Left ventricle myocardium inferior (tissue), 1 donor: ENCODE results near the gene KIAA0319L. TPM values are rescaled to one million over a fixed set of nuclear protein-coding genes. Genes with fewer than 3 reads are reported as not detected.
A peak's percentile ranks its signal among the peaks of the same experiment; 100 is the strongest.

Experiments used
- DNase-seq: peaks from one replicate; pipeline ENCODE4 v3.0.0-alpha.2; 2020
- H3K27ac ChIP-seq: fragments of 200-600 bp; replicated peaks from 2 replicates; pipeline ENCODE4 v1.8.0; 2021
- H3K27me3 ChIP-seq: fragments of 200-600 bp; 2 replicates; pipeline ENCODE4 v1.8.0; 2021; ENCODE audit warnings: low read depth
- H3K36me3 ChIP-seq: fragments of 200-600 bp; 2 replicates; pipeline ENCODE4 v1.8.0; 2021
- H3K4me1 ChIP-seq: fragments of 200-600 bp; 2 replicates; pipeline ENCODE4 v1.8.0; 2021
- H3K4me3 ChIP-seq: fragments of 200-600 bp; 2 replicates; pipeline ENCODE4 v1.8.0; 2021; ENCODE audit warnings: mild to moderate bottlenecking, moderate library complexity
- H3K9me3 ChIP-seq: fragments of 200-600 bp; replicated peaks from 2 replicates; pipeline ENCODE4 v1.8.0; 2021
- intact Hi-C: fragments of 100-400 bp; cut with micrococcal nuclease; formaldehyde crosslinking; loops from one replicate; pipeline ENCODE4 v1.11.0; 2022
- total RNA-seq: library from RNA; stranded (reverse); fragmentation: NEBNext Ultra II Directional; extraction: Animal tissue kit (Norgen Biotek cat#: 25700); gene quantifications from one replicate; pipeline ENCODE4 v1.2.1, GENCODE V29; 2021
- TF ChIP-seq, protein P1 (sequence below): fragments of 200-600 bp; IDR thresholded peaks from 2 replicates; pipeline ENCODE4 v1.8.0; 2021; ENCODE audit warnings: antibody characterized with exemption, mild to moderate bottlenecking, borderline replicate concordance
- donor health status: DM: no; HTN: yes; CAD: no; lungs with severe emphysema.

KIAA0319L gene
- total RNA-seq, 1 donor from 2014 or later: 64.3 TPM

DNA sequence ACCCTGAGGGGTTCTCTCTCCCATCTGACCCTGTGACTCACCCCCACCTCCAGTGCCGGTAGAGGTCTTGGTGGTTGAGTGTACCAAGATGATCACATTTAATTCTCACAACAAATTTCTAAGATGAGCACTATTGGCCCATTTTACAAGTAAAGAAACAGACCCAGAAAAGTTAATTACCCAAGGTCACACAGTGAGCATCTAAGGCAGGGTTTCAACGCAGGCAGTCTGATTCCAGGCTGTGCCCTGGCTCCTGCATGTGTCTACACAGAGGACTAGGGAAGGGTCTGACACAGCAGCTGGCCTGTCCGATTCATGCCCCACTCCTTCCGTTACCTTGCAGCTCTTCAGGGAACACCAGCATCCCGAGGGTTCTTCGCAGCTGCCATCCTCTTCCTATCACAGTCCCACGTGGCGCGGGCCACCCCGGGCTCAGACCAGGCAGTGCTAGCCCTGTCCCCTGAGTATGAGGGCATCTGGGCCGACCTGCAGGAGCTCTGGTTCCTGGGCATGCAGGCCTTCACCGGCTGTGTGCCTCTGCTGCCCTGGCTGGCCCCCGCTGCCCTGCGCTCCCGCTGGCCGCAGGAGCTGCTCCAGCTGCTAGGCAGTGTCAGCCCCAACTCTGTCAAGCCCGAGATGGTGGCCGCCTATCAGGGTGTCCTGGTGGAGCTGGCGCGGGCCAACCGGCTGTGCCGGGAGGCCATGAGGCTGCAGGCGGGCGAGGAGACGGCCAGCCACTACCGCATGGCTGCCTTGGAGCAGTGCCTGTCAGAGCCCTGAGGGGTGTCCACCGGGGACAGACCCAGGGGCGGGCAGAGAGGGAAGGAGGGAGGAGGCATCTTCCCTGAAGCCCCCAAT, 7.9 kb upstream of the KIAA0319L start:
- H3K36me3 ChIP-seq: peaks cover 33% of the 10 kb centered on the region
- peaks cover 2% of the 10 kb centered on the region for H3K27me3 ChIP-seq
- no peak for DNase-seq
- TF ChIP-seq, protein P1, sequence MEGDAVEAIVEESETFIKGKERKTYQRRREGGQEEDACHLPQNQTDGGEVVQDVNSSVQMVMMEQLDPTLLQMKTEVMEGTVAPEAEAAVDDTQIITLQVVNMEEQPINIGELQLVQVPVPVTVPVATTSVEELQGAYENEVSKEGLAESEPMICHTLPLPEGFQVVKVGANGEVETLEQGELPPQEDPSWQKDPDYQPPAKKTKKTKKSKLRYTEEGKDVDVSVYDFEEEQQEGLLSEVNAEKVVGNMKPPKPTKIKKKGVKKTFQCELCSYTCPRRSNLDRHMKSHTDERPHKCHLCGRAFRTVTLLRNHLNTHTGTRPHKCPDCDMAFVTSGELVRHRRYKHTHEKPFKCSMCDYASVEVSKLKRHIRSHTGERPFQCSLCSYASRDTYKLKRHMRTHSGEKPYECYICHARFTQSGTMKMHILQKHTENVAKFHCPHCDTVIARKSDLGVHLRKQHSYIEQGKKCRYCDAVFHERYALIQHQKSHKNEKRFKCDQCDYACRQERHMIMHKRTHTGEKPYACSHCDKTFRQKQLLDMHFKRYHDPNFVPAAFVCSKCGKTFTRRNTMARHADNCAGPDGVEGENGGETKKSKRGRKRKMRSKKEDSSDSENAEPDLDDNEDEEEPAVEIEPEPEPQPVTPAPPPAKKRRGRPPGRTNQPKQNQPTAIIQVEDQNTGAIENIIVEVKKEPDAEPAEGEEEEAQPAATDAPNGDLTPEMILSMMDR: peak; percentile 14
- H3K4me3 ChIP-seq: no peak overlapping the region
- H3K27ac ChIP-seq: no peak overlapping the region
- no peaks in the 10 kb centered on the region for H3K9me3 ChIP-seq
- intact Hi-C loops: loop anchor here (5.0 kb wide), 2 partner anchors 113 to 162 kb away; no protein-coding TSS in a partner anchor
- H3K4me1 ChIP-seq: peaks cover 30% of the 10 kb centered on the region

DNA sequence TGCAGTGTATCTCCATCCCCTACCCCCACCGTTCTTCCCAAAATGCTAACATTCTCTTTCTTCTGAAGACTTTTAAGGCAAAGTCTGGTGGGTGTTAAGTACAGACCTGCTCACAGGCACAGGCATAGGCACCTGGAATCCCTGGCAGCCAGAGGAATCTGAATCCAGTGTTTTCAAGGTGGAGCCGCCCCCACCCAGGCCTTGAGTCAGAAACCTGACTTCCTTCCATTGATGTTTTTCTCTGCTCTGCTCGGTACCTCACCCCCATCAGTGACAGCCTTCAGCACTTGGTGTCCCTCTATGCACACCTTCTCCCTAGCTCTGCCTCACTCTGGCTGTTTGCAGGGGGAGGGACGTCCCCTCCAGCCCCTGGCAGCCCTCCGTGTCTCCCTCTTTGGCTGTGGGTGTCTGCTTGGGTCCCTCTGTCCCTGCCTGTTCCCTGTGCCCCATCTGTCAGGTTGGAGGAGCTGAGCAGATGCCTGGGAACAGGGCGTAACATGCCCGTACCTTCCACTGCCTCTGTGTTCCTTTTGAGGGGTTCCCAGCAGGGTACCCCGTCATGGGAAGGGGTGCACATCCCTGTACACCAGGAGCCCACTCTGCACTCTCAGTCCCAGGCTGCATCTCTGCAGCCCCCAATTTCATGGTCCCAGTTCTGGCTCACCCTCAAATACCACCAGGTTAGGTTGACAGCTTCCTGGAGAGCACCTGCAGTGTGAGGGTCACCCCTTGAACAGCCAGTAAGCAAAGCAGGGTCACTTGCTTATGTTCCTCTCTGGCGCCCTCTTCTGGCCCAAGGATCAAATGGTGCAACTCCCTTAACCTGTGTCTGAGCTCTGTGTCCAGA, 7.1 kb upstream of the KIAA0319L start:
- no peak overlapping the region for H3K4me3 ChIP-seq
- H3K27me3 ChIP-seq: no peaks in the 10 kb centered on the region
- H3K36me3 ChIP-seq: peaks cover 33% of the 10 kb centered on the region
- no peak overlapping the region for H3K27ac ChIP-seq
- peaks cover 37% of the 10 kb centered on the region for H3K4me1 ChIP-seq
- TF ChIP-seq, protein P1: peak; percentile 80
- intact Hi-C loops: loop anchor here (5.0 kb wide), 1 partner anchor 112 kb away; no protein-coding TSS in a partner anchor
- peak; percentile 67 for DNase-seq
- no peaks in the 10 kb centered on the region for H3K9me3 ChIP-seq

DNA sequence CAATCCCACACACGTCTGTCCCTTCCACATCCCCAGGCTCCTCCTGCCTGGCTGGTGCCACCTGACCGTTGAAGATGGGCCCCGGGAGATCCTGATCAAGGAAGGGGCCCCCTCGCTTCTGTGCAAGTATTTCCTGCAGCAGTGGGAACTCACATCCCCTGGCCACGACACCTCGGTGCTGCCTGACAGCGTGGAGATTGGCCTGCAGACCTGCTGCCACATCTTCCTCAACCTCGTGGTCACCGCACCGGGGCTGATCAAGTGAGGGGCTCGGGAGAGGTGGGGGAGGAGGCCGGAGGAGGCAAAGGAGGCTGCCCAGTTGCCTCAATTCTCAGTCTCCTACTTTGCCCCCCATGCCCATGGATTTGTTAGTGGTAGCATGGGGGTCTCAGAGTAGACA, 6.0 kb upstream of the KIAA0319L start:
- TF ChIP-seq, protein P1: no peak
- Histone ChIP-seq H3K27me3 (no peaks in the 10 kb centered on the region), H3K4me1 (peaks cover 43% of the 10 kb centered on the region), H3K36me3 (peaks cover 33% of the 10 kb centered on the region), H3K4me3 (no peak overlapping the region), H3K9me3 (no peaks in the 10 kb centered on the region), H3K27ac (no peak overlapping the region)
- no peak for DNase-seq
- intact Hi-C loops: loop anchor here (5.0 kb wide), 1 partner anchor 111 kb away; no protein-coding TSS in a partner anchor

DNA sequence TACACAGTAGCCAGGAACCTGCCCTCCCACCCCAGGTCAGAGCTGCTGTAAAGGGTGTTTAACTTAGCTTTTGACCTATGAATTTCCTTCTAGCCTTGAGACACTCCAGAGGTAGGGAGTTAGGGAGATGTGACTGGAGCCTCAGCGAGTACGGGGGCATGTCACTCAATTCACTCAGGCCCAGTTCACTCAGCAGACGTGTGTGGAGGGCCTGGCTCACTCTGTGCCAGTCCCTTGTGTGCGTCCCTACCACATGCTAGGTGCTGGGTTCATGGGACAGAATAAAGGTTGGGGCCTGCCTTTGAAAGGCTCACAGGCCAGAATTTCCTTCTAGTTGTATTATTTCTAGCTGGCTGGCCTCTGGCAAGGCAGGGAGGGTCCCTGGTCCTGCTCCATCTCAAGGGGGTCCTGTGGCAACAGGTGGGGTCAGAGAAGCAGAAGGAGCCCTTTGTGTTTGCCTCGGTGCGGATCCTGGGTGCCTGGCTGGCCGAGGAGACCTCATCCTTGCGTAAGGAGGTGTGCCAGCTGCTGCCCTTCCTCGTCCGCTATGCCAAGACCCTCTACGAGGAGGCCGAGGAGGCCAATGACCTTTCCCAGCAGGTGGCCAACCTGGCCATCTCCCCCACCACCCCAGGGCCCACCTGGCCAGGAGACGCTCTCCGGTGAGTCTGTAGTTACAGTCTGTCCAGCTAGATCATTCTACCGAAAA, 4.9 kb upstream of the KIAA0319L start:
- Histone ChIP-seq H3K4me3 (no peak overlapping the region), H3K4me1 (peaks cover 52% of the 10 kb centered on the region), H3K9me3 (no peaks in the 10 kb centered on the region), H3K27ac (no peak overlapping the region), H3K36me3 (peaks cover 33% of the 10 kb centered on the region), H3K27me3 (no peaks in the 10 kb centered on the region)
- TF ChIP-seq, protein P1: no peak
- intact Hi-C loops: loop anchor here (5.0 kb wide), 1 partner anchor 110 kb away; no protein-coding TSS in a partner anchor
- no peak for DNase-seq
